HEK293T (cell line): ENCODE data around the gene SLC4A11.

ENCODE experiments used
- ELF4 ChIP-seq: fragments of 450-650 bp; IDR thresholded peaks from 2 replicates; pipeline ENCODE4 v1.6.1; 2017; ENCODE audit warnings: antibody characterized with exemption
- FOXA1 ChIP-seq: fragments of 450-650 bp; IDR thresholded peaks from 2 replicates; pipeline ENCODE4 v1.6.1; 2016; ENCODE audit warnings: mild to moderate bottlenecking
- FOXK2 ChIP-seq: fragments of 450-650 bp; IDR thresholded peaks from 2 replicates; pipeline ENCODE4 v1.6.1; 2016; ENCODE audit warnings: mild to moderate bottlenecking
- FOXM1 ChIP-seq: fragments of 450-650 bp; IDR thresholded peaks from 2 replicates; pipeline ENCODE4 v1.6.1; 2017; ENCODE audit warnings: mild to moderate bottlenecking, borderline replicate concordance
- HDGF ChIP-seq: fragments of 450-650 bp; IDR thresholded peaks from 2 replicates; pipeline ENCODE4 v1.6.1; 2017; ENCODE audit warnings: antibody characterized with exemption, borderline replicate concordance
- NFRKB ChIP-seq: fragments of 450-650 bp; IDR thresholded peaks from 2 replicates; pipeline ENCODE4 v1.6.1; 2016; ENCODE audit warnings: mild to moderate bottlenecking, moderate library complexity
- SP1 ChIP-seq: fragments of 450-650 bp; IDR thresholded peaks from 2 replicates; pipeline ENCODE4 v1.6.1; 2017
- SUZ12 ChIP-seq: fragments of 450-650 bp; IDR thresholded peaks from 2 replicates; pipeline ENCODE4 v1.6.1; 2016; ENCODE audit warnings: mild to moderate bottlenecking
- TARDBP ChIP-seq: fragments of 450-650 bp; IDR thresholded peaks from 2 replicates; pipeline ENCODE4 v1.6.1; 2016
- TF ChIP-seq, protein P1 (sequence below): fragments of 450-650 bp; IDR thresholded peaks from 2 replicates; pipeline ENCODE4 v1.6.1; 2016

DNA sequence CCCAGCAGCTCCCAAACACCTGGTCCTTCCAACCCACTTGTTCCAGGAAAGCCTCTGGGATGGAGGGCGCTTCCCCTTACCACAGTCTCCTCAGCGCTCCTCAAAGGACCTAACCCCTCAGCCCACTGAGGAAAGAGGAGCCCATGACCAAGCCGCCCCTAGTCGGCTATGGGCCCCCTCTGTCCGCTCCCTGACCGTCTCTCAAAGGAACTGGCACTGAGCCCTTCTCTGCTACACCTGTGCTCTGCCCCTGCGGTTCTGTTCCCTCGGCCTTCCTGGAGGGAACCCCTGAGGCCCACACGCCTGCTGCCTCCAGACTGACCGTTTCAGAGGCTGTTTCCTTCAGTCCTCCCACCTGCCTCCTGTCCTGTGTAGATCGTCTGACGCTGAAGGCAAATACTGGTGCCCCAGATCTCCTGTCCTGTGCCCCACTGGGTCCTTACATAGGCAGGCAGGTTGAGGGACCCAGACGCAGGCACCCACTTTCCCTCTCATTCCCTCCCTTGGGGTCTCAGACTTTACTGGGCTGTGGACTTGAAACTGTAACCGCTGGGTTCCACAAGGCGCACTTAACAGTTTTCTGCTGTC is 1.9 kb upstream of the SLC4A11 start:
- TF ChIP-seq SUZ12 (no peak), FOXA1 (no peak), ELF4 (no peak), FOXM1 (no peak), HDGF (no peak), FOXK2 (no peak), SP1 (no peak), TARDBP (no peak), NFRKB (no peak)
- TF ChIP-seq, protein P1, sequence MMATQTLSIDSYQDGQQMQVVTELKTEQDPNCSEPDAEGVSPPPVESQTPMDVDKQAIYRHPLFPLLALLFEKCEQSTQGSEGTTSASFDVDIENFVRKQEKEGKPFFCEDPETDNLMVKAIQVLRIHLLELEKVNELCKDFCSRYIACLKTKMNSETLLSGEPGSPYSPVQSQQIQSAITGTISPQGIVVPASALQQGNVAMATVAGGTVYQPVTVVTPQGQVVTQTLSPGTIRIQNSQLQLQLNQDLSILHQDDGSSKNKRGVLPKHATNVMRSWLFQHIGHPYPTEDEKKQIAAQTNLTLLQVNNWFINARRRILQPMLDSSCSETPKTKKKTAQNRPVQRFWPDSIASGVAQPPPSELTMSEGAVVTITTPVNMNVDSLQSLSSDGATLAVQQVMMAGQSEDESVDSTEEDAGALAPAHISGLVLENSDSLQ, result no peak
